MM.1S (cell line): ENCODE measurements around the gene LINC01488.

Experiments
- EZH2 ChIP-seq: fragments of 300-600 bp; sonication (generic); optimal IDR thresholded peaks from 2 replicates; pipeline ENCODE3; 2017; ENCODE audit warnings: low read depth, mild to moderate bottlenecking, antibody characterized with exemption, low read length, mixed read lengths
- EZH2phosphoT487 ChIP-seq: fragments of 300-600 bp; sonication (generic); IDR thresholded peaks from 2 replicates; pipeline ENCODE4 v1.6.1; 2018; ENCODE audit warnings: antibody characterized with exemption, low read length
- TF ChIP-seq, protein P1 (sequence below): fragments of 300-600 bp; sonication (generic); IDR thresholded peaks from 2 replicates; pipeline ENCODE4 v1.5.1; 2016; ENCODE audit warnings: antibody characterized with exemption, low read length, mixed read lengths

DNA sequence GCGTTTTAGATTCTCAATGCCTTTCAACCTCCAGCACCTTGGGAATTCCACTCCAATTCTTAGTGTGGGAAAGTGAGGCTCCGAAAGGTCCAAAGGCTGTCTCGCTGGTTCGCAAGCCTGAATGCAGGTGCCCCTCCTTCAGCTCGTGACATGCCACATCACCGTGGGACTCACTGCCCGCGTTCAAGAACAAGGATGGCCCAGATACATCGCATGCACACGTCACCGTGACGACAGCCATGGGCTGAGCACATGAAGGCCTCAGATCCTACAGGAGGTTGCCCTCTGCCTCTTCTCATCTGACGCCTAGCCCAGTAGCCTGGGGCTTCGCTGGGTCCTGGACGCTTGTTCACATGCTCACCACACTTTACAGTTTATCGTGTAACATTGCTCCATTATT, 4.4 kb upstream of the LINC01488 start:
- TF ChIP-seq, protein P1, sequence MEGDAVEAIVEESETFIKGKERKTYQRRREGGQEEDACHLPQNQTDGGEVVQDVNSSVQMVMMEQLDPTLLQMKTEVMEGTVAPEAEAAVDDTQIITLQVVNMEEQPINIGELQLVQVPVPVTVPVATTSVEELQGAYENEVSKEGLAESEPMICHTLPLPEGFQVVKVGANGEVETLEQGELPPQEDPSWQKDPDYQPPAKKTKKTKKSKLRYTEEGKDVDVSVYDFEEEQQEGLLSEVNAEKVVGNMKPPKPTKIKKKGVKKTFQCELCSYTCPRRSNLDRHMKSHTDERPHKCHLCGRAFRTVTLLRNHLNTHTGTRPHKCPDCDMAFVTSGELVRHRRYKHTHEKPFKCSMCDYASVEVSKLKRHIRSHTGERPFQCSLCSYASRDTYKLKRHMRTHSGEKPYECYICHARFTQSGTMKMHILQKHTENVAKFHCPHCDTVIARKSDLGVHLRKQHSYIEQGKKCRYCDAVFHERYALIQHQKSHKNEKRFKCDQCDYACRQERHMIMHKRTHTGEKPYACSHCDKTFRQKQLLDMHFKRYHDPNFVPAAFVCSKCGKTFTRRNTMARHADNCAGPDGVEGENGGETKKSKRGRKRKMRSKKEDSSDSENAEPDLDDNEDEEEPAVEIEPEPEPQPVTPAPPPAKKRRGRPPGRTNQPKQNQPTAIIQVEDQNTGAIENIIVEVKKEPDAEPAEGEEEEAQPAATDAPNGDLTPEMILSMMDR = no peak
- no peak for TF ChIP-seq EZH2phosphoT487
- no peak for TF ChIP-seq EZH2
